ENCODE measurements around the gene PPM1H.
"Not testable (repeated sequence)": the region's sequence is repeated elsewhere in the genome, so short reads cannot be mapped to it uniquely, and the experiment has no call there.

The PPM1H gene

DNA sequence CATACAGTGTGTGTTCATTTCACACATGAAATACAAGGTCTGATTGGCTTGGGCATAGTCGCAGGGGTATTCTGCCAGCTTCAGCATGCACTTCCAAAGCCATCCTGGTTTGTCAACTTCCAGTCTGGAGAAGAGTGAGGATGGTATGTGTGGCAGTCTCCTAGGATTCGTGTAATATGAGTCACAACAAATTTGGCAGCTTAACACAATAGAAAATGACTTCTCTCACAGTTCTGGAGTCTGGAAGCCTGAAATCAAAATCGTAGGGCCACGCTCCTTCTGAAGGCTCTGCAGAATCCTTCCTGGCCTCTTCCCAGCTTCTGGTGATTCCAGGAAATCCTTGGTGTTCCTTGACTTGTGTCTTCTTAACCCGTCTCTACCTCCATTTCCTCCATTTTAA, 167.5 kb downstream of the PPM1H start:
- no peak for DNase-seq (ENCODE audit: low read depth in 2 of 2)

DNA sequence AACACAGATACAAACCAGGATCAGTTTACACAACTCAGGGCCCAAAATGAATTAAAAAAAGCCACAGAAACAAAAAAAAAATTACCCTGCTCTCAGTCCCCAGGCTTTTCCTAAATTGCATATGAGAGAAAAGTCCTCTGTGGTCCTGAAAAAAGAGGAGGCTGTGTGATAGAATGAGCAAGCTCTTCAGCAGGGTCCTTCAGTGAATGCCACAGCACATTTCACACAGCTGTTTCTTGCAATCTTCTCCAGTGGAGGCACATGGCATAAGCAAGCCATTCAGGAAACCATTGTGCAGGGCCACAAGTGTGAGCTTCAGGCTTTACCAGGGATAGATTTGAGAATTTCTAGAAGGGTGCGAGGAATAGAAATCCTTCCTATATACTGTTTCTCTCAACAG, 168.5 kb downstream of the PPM1H start:
- DNase-seq (ENCODE audit: low read depth in 2 of 2): no peak

DNA sequence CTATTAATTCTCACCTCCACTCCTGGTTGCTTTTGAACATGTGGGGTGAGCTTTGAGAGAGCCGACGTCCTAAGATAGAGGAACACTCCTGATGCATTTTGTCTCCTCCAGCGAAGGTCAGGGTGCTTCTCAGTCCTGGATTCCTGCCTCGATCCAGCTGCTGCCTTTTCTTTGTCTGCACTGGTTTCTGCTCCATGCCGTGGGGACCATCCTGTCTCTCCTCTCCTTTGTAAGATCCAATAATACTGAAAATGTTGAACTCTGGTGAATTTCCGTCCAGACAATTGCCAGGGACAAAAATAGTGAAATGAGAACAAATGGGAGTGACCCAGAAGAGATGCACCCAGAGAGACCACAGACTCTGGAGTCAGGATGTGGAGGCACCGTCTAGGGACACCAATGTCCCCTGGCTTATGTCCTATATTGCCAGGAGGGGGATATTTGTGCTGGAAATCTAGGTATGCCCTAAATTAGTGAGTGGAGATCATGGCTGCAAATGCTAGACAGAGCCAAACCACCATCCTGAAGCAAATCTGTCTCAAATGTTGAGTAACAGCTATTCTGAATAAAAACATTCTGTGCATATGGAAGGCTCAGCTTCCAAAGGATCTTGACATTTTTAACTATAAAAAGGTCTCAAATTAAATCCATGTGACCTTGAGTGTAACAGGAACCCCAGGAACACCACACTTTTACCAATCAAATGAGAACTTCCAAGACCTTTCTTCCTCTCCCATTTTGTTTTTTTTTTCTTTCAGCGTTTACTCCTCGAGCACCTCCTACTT, 170.9 kb downstream of the PPM1H start:
- no peak for DNase-seq (ENCODE audit: low read depth in 2 of 2)

DNA sequence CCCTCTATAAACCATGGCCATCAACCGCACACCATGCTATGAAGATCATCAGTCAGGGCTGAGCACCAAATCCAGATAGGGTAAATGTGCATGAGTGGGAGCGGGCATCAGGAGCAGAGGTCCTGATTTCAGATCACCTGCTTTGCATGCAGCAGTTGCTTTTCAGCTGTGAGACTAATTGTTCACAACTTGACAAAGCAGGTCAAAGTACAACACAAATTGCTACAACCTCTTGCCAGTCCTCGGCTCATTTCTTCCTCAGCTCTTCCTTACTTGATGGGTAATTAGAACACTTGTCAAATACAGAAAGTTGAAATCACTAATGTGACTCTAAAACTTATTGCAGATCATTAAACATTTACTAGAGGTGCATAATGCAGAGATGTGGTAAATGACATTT, 171.6 kb downstream of the PPM1H start:
- no peak for DNase-seq (ENCODE audit: low read depth in 2 of 2)

DNA sequence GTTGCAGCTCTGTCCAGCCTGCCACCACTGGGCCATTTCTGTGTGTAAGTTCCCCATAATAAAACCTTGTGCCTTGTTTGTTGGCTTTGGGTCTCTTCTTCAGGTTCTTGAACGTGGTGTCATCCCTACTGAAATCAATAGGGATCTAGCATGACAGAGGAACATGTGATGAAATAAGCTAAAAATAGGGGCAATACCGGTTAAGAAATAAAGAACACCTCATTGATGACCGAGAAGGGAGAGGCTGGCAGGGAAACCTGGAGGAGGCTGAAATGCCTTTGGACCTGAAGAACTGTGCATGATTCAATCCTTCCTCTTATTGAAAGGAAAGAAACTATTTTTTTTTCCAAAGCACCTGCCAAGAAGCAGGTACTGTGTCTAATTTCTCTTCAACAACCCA, 172.3 kb downstream of the PPM1H start:
- no peak for DNase-seq (ENCODE audit: low read depth in 2 of 2)

DNA sequence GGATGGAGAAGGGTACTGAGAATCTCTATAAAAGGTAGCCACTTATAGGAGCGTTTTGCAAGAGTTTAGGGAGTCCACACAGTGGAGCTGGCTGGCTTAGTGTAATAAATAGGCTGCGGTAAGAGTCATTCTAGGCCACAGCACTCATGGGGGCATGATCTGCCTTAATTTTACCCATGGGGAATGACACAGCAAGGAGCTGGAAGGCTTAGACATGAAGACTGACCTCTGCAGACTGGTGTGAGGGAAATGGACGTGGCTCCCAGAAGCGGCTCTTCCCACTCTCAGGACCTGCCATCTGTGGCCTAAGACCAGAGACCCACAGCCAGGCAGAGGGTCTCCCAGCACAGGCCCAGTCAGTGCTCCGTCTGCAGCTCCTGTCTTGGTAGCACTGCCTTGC, 173.3 kb downstream of the PPM1H start:
- DNase-seq (ENCODE audit: low read depth in 2 of 2): no peak

DNA sequence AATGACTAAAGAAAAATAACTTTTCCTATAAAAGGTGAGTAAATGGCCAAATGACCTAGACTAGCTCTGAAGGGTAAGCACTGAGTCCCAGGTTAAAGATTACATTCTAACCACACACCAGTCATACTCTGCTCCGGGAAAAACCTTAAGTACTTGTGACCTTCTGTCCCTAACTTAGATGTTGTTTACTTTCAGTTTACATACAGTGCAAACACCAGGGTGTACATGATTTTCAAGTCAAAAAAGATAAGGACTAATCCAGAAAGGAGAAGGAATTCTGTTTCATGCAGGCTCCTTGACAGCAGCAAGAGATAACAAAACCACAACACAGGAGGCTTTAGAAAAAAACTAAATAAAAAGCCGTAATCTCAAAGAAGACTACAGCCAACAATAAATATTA, 174.2 kb downstream of the PPM1H start:
- DNase-seq (ENCODE audit: low read depth in 2 of 2): no peak

DNA sequence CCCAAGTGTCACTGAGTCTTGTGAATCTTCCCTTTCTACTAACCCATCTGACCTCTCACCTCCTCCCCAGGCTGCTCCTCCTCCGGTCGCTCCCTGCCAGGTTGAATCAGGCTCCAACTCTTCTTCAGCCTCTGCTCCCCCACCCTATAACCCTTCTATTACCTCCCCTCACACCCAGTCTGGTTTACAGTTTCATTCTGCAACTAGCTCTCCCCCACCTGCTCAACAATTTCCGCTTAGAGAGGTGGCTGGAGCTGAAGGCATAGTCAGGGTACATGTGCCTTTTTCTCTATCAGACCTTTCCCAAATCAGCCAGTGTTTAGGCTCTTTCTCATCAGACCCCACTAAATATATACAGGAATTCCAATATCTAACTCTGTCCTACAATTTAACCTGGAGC, 174.6 kb downstream of the PPM1H start:
- not testable (repeated sequence) for DNase-seq (ENCODE audit: low read depth in 2 of 2)

DNA sequence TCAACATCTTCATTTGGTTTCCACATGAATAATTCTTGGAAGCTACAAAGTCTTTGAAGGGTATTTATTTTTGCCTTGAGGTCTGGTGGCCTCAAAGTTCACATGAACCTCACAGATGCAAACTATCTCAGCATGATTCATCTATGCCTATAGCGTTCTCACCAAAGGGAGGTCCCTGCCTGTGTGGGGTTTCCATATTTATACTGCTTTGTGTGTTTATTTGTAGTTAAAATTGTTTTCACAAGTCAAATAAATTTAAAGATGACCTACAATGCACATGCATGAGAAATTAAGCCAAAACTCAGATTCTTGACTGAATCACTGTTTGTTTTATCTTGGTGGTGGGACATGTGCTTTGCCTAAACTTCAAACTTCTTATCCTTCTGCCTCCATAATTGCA, 176.7 kb downstream of the PPM1H start:
- DNase-seq (ENCODE audit: low read depth in 2 of 2): no peak

DNA sequence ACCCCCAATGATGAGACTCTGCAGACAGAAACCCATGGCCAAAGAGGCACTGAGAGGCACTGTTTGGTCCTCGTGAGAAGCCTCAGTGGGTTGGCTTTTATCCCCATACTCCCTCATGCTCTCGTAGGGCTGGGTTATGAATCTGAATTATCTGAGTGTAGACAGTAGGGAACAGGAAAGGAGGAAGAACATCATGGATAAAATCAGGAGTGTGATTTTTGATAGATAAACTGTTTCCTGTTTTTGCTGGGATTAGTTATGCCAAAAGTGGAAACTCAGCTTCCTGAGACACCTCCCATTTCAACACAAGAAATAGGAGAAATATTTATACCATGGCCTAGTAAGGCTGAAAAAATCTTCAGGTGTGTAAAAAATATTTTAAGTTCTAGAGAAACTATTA, 177.9 kb downstream of the PPM1H start:
- DNase-seq (ENCODE audit: low read depth in 2 of 2): no peak

DNA sequence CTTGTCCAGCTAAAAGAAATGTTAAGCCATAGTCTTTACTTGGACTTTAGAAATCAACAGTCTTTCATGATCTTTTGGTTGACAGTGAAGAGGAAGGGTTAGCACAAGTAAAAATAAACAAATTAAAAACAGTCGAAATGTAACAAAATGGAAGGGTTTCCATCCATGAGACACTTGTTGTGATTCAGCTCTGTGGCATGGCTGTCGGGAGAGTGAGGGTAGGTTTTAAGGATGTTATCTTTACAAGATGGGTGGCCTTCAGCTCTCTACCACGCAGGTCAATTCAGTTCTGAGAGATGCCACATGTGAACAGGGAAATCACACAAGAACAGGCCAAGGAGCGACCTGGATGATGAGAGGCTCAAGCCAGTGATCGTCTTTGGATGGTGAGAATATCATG, 180.2 kb downstream of the PPM1H start:
- DNase-seq (ENCODE audit: low read depth in 2 of 2): no peak

DNA sequence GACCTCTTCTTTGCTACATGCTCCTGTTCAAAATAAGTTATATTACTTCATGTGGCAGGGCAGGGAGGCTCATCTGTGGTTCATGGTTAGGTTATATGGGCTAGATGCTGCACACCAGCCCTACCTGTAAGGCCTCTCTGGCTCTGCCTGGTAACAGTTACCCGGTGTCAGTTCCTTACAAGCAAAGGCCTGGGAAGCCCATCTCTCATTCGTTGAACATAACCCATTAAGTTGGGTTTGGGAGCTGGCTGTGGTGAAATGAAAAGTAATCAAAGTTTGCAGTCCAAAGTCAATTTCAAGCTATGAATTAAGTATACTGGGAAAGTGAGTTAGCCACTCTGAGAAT, 183.2 kb downstream of the PPM1H start:
- DNase-seq (ENCODE audit: low read depth in 2 of 2): no peak

DNA sequence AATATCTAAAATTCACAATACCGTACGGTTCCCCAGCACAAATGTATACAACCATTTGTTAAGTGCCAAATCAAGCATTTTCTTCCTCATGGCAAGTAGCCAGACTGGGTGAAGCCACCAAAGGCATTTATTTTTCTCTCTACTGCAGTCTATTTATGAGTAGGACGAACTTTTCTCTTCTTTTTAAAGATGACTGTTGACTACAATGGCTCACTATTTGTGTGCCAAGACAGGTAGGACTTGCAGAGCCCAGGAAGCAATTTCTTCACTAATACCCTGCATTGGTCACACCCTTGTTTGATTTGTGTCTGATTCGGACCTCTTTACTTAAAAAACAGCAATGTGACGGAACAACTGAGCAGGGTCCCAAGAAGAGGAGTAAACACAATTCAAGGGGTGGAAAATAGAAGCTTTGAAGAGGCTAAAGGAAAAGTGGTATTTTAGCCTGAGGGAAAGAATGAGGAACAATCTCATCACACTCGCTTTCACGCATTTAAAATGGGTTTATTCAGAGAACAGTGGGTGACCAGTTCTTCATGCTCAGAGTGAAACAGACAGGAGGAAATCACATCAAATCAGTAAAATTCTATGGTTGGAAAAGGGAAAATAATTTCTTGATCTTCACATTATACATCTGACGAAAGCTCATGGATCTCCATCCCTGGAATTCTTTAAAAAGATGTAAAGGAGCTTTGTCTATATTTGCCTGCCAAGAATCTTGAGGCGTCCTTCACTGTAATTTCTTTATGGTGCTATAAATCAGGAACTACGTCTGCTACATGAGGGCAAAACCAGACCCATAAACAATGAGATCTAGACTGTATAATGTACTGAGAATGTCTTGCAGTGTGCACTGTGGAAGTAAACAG, 183.8 kb downstream of the PPM1H start:
- no peak for DNase-seq (ENCODE audit: low read depth in 2 of 2)

DNA sequence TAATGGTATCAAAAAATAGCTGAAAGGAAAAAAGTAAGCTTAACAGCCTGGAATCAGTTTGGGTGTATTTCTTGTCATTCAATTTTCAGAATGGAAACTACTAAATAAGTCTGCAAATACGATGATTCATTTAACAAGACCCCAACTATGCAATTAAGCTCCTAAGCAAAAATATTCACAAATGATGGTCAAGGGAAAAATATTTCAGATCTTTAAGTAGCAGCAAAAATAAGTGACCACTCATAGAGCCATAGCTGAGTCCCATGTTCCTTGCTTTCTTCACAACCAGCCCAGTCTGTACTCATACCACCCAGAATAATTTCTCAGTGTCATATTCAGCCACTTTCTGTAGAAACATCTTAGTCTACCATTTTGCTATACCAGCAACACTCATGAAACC, 185.4 kb downstream of the PPM1H start:
- no peak for DNase-seq (ENCODE audit: low read depth in 2 of 2)

DNA sequence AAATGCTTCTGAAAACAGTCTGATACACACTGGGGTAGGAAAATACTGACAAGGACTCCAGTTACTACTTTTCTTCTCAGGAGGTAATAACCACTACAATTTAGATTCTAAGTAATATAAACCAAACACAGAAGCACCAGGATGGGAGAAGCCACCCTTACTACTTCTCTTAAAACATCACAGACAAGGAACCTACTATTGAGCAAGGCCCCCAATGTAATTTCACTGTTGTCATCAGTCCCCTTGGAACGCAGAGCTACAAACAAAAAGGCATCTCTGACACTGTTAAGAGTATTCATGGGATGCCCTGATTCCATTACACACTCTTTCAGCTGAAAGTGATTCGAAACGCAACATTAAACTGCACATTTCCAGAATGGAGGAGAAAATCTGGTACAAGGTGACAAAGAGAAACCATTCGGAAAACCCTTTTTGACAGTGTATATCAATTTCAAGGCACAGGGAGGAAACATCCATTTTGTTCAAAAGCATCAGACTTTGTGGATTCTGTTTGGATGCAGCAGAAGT, 185.9 kb downstream of the PPM1H start:
- no peak for DNase-seq (ENCODE audit: low read depth in 2 of 2)

DNA sequence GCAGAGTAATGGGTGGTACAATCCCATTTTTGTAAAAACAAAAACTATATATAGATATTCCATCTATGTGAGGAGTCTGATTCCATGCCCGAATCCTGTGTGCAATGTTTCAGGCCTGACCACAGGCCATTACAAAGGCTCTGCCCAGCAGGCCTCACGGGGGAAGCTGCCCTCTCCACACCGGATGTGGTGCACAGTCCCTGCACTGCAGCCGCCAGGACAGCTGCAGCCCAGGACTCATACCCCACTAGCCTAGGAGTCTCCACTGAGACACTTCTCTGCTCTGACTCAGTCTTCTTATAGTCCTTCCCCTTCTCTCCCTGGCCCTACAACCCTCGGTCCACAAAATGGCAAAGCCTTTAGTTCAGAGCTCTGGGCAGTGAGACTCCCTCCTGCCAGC, 190.4 kb downstream of the PPM1H start:
- DNase-seq (ENCODE audit: low read depth in 2 of 2): no peak

DNA sequence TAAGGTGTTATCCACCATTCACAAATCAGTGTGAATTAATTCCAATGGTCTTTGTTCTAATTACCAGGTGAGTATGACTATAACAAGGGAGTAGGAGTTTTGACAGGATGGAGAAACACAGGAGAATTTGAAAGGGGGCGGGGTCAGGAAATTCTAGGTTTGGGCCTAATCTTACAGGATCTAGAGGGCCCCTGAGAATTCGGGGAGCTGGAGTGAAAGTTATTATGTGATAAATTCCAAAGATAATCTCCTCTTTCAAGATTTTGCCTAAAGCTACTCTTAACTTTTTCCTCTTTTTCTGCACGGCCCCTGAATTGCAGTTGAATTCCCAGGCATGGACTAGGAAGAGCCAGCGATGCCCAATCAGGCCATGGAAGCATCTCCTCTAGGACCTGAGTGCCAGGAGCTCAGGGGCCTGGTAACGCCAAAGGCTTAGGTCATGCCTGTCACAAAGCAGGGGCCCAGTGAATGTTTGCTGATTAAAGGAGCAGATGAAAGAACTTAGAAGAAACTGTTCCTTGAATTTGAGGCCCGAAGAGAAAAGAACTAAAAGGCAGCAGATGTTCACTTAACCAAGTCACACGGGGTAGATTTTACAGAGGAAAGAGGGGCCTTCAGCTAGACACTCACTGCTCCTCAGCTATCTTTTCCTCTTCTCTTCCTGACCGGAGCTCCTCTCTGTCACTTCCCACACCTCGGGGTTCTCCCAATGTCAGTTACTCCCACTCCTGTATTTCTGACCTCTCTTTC, 195.5 kb downstream of the PPM1H start:
- DNase-seq (ENCODE audit: low read depth in 2 of 2): no peak

DNA sequence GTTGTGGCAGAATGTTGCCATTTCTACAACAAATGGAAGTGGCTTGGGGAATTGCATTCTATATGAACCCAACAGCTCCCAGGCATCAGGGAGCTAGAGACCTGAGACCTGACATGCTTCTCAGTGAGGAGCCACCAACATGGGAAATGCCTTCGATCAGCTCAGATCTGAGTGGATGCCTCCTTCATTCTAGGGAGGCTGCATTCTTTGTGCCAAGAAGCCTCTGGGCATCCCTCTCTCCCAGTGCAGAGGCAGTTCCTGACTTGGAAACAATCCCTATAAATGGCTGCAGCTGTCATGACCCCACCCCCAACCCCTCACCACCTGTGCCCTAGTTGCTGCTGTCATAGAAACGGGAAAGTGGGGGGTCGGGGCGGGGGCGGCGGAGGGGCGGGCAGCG, 196.3 kb downstream of the PPM1H start:
- DNase-seq (ENCODE audit: low read depth in 2 of 2): no peak

DNA sequence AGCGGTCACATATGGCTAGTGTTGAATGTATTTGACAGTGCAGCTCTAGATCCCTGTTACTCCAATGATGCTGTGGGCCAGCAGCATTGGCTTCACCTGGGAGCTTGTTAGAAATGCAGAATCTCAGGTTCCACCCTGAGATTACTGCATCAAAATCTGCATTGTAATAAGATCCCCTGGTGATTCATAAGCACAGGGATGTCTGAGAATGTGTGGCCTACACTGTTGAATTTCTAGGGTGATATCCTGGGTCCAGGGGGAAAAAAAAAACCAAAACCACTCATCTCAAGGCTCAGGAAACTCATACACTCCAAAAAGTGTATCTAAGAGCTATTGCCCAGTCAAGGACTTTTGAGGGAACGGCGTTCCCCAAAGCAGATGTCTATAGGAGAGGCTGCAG, 196.8 kb downstream of the PPM1H start:
- no peak for DNase-seq (ENCODE audit: low read depth in 2 of 2)

DNA sequence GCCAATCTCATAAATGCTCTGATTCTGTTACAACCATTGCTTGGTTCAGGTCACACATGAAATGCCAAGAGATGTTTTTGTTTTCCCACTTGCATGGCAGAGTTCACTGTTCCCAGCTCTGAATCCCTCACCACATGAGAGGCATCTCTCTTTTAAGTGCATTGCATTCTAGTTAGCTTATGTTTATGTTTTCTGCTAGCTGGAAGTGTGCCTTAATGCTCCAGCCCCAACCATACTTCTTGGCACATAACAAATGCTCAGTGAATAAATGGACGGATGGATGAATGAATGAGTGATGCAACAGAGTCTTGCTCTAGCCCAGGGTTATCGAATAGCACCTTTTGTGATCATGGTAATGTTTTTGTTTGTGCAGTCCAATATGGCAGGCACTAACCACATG, 197.3 kb downstream of the PPM1H start:
- no peak for DNase-seq (ENCODE audit: low read depth in 2 of 2)

DNA sequence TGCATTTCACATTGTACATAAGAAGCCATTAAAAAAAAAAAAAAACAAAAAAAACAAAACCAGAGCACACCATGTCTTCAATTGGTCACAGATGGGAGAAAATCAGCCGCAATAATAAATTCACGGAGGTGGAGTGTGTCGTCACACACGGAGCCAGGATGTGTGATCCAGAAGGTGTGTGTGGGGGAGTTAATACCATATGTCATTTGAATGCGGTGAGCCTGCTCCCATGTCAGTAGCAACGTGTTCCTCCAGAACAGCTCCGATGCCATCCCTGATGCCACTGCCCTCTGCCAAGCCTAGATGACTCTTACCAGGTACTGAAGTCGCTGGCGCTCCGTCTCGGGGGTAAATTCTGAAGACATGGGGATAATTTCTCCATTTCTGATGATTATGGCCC, 197.8 kb downstream of the PPM1H start:
- DNase-seq (ENCODE audit: low read depth in 2 of 2): no peak

DNA sequence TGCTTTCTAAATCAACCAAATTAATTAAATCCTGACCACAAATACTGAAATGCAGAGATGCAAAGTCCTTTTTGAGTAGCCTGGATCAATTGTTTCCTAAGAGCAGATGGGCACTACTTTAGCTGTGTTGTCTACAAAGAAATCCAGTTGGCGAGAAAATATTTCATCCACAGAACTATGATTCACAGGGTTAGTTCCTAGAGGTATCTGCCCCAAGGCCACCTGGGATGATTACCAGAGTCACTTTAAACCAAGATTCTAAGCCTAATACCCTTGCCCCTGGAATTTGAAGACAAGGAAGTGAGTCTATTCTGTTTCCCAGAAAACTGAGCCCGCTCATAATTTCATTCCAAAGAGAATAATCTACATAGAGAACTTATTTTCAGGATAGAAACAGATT, 198.4 kb downstream of the PPM1H start:
- DNase-seq (ENCODE audit: low read depth in 2 of 2): no peak
